GM12872 (cell line): ENCODE data around the gene GTF2H1.

ENCODE experiments used
- TF ChIP-seq, protein P1 (sequence below): IDR thresholded peaks from 3 replicates; pipeline ENCODE4 v1.5.1; 2011; ENCODE audit warnings: low read depth, mild to moderate bottlenecking, low read length, moderate library complexity; ENCODE audit not compliant: insufficient read depth

GTF2H1 gene

DNA sequence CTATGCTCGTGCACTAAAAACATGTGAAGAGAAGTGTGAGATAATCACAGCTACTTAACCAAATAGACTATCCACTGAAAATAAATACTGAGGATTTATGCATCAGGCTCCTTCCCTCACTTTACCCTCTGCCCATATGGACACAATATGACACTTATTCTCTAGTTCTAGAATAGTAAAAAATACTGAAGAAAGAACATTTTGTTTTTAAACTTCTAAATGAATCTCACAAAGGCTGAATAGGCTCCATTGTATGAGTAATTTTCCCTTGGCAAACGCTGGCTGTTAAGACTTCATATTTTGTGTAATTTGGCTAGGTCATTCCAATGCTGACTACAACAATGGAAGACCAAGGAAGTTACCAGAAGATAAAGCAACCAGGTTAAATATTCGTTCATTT is 10.4 kb upstream of the GTF2H1 start:
- TF ChIP-seq, protein P1, sequence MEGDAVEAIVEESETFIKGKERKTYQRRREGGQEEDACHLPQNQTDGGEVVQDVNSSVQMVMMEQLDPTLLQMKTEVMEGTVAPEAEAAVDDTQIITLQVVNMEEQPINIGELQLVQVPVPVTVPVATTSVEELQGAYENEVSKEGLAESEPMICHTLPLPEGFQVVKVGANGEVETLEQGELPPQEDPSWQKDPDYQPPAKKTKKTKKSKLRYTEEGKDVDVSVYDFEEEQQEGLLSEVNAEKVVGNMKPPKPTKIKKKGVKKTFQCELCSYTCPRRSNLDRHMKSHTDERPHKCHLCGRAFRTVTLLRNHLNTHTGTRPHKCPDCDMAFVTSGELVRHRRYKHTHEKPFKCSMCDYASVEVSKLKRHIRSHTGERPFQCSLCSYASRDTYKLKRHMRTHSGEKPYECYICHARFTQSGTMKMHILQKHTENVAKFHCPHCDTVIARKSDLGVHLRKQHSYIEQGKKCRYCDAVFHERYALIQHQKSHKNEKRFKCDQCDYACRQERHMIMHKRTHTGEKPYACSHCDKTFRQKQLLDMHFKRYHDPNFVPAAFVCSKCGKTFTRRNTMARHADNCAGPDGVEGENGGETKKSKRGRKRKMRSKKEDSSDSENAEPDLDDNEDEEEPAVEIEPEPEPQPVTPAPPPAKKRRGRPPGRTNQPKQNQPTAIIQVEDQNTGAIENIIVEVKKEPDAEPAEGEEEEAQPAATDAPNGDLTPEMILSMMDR = no peak

DNA sequence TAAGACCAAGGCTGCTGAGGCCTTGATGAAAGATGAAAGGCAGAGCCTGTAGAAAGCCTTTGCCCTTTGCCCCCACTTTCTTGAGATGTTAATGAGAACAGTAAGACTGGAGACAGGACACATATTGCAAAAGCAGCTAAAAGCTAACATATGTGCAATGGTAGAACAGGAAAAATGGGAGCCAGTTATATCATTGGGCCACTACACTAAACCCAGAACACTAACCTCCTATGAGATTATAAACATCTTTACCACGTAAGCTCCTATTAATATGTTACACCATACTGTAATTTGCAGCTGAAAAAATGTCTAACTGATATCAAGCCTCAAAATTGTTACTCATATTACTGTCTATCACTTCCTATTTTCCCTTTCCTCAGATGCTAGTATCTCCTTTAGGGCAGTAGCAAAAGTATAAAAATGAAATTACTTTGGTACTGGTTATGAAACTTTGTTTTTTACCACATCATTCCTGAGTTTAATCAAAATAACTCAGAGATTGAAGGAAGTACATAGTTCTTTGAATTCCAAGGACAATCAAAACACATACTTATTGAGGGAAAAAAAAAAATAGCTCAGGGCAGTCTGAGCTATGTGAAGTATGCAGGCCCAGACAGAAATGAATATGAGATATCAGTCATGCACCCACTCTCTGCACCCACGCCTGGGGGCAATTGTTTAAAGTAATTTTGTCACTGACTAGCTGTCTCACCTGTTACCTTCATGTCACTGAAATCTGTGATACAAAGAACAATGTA is 9.5 kb upstream of the GTF2H1 start:
- TF ChIP-seq, protein P1 = no peak

DNA sequence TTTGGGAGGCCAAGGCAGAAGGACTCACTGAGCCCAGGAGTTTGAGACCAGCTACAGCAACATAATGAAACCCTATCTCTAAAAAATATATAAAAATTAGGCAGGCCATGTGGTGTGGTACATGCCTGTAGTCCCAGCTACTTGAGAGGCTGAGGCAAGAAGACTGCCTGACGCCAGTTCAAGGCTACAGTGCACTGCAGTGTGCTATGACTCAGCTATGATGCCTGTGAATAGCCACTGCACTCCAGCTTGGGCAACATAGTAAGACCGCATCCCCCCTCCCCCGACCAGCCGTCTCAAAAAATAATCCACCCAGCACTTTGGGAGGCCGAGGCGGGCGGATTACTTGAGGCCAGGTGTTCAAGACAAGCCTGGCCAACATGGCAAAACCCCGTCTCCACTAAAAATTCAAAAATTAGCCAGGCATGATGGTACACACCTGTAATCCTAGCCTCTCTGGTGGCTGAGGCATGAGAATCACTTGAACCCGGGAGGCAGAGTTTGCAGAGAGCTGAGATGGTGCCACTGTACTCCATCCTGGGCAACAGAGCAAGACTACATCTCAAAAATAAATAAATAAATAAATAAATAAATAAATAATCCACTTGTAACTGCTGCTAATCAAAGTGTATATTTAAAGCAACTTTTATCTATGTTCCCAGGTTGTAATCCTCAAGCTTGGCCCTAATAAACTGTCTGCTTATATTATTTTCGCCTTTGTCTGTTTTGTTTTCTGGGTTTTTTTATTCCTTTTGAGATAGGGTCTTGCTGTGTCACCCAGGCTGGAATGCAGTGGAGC is 8.2 kb upstream of the GTF2H1 start:
- TF ChIP-seq, protein P1 = no peak

DNA sequence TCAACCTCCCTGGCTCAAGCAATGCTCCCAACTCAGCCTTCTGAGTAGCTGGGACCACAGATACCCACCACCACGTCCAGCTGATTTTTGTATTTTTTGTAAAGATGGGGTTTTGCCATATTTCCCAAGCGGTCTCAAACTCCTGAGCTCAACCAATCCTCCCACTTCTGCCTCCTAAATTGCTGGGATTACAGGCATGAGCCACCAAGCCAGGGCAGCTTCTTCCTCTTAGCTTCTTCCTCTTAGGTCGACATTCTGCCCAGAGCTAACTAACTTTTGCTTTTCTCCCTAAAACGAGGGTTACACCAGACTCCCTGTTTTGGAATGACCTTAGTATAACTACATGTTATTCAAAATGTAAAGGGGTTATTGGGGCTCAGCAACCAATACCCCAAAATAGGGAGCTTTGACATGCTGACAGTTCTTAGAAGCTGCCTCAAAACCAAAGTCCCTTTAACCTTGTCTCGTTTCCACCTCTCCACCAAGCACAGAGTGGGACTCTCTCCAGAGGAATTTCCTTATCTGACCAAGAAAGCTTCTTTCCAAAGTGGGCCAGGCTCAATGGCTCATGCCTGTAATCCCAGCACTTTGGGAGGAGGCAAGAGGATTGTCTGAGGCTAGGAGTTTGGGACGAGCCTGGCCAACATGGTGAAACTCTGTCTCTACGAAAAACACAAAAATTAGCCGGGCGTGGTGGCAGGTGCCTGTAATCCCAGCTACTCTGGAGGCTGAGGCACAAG is 7.4 kb upstream of the GTF2H1 start:
- TF ChIP-seq, protein P1 = no peak

DNA sequence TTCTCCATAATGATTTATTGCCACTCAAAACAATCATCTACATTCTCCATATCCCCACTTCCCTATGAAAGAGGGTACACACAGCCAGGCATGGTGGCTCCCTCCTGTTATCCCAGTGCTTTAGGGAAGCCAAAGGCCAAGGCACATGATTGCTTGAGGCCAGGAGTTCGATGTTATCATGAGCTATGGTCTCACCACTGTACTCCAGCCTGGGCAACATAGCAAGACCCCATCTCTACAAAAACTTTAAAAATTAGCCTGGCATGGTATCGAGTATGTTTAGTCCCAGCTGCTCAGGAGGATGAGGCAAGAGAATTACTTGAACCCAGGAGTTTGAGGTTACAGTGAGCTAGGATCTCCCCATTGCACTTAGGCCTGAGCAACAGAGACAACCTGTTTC is 6.5 kb upstream of the GTF2H1 start:
- TF ChIP-seq, protein P1 = no peak

DNA sequence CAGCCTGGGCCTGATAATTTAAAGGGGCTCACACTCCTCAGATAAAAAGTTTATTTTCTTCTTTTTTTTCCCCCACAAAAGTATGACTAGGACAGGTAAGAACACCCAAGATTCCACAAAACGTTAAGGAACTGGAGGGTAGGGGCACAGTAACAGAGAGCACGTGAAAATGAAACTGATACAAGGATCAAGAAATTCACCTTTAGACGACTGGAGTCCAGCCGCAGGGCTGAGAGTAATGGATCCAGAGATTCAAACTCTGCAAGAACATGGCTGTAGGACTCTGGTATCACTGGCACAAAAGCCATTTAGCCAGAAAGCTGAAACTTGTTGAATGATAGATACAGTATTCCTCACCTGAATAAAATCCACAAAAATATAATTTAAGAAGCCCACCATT is 4.8 kb upstream of the GTF2H1 start:
- TF ChIP-seq, protein P1 = no peak

DNA sequence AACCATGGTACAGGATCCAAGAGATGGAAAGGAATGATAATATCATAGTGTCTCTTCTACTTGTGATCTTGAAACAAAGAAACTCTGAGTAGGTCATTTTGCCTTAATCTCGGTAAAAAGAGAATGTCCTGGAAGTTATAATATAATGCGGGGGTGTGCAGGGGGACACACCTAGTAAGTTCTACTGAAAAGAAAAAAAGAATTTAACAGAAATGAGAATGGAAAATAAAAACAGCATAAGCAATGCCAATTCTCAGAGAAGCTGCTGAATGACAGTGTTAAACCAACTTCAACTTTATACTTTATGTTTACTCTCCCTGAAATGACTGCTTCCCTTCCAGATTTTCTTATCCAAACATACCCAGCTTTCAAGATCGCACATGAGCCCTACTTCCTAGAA is 2.5 kb upstream of the GTF2H1 start:
- TF ChIP-seq, protein P1 = no peak
